SH-SY5Y (cell line): Measurements from ENCODE around the gene YWHAH.

ENCODE experiments used
- GATA2 ChIP-seq: IDR thresholded peaks from 2 replicates; pipeline ENCODE4 v1.6.1; 2011; ENCODE audit warnings: mild to moderate bottlenecking, low read depth, low read length
- GATA3 ChIP-seq: IDR thresholded peaks from 2 replicates; pipeline ENCODE4 v1.6.1; 2011; ENCODE audit warnings: low read depth, mild to moderate bottlenecking, low read length, moderate library complexity

DNA sequence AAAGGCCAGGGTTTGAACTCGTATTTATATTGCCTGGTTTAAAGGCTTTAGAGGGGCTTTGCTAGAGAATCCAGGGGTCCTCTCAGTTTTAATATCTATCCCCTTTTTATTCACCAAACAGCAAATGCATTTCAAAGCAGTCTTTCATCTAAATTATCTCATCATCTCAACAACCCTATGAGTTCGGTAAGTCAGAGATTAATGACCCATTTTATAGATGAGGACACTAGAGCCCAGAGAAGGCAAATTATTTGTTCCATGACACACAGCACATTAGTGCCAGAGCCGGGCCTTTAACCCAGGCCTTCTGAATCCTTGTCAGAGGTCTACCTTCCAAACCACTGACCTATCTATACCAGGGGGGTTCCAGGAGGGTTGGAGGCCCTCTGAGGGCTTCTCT is 16.8 kb upstream of the YWHAH start:
- TF ChIP-seq GATA2 (no peak), GATA3 (no peak)
